NOMO-1 treated with DMSO at 0.1 percent for 48 hours (cell line): Measurements from ENCODE around the gene MARF1.
A peak's percentile ranks its signal among the peaks of the same experiment; 100 is the strongest.
"Not testable (repeated sequence)": the region's sequence is repeated elsewhere in the genome, so short reads cannot be mapped to it uniquely, and the experiment has no call there.

Experiments
- DNase-seq: peaks from one replicate; lab custom pipeline; 2025; ENCODE audit not compliant: unreplicated experiment; lab: John Stamatoyannopoulos, UW

The MARF1 gene

DNA sequence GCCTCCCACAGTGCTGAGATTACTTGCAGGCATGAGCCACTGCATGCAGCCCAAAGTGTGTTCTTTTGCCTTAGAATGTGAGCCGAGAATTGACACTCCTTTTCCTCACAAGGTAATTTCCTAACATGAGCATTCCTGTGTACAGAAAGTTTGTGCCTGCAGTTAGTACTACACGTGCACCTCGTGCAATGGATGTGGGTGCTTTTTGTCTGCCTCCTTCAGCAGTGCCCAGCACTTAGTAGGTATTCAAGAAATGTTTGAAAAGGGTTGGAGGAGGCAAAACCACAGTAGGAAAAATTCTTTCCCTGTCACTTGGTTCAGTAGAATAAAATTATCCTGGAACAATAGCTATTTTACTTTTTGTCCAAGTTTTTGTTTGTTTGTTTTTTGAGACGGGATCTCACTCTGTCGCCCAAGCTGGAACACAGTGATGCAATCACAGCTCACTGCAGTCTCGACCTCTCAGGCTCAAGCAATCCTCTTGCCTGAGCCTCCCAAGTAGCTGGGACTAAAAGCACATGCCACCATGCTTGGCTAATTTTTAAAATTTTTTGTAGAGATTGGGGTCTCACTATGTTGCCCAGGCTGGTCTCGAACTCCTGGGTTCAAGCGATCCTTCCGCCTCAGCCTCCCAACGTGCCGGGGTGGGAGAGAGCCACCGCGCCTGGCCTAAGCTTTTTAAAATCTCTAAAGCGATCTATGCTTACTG is 9.5 kb upstream of the MARF1 start:
- no peak for DNase-seq

DNA sequence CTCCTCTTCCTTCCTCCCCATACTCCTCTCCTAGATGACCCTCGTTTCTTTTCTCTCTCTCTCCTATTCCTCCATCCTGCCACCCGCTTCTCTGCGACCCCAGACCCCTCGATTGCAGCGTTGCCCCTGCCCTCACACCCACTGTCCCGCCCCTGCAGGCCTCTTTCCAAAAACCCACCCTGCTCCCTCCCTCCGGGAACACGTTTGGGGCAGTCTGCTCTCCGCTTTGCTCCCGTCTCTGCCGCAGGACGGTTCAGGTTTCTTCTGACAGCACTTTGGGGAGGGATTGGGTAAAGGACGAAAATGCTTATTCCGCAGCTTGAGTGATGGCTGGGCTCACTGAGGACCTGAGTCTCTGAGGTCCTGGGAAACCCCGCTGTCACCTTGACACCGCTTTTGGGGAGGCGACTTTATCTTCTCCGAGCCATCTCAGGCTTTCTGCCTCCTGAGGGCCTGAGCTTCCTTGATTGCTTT is 7.8 kb upstream of the MARF1 start:
- peak; percentile 13 for DNase-seq

DNA sequence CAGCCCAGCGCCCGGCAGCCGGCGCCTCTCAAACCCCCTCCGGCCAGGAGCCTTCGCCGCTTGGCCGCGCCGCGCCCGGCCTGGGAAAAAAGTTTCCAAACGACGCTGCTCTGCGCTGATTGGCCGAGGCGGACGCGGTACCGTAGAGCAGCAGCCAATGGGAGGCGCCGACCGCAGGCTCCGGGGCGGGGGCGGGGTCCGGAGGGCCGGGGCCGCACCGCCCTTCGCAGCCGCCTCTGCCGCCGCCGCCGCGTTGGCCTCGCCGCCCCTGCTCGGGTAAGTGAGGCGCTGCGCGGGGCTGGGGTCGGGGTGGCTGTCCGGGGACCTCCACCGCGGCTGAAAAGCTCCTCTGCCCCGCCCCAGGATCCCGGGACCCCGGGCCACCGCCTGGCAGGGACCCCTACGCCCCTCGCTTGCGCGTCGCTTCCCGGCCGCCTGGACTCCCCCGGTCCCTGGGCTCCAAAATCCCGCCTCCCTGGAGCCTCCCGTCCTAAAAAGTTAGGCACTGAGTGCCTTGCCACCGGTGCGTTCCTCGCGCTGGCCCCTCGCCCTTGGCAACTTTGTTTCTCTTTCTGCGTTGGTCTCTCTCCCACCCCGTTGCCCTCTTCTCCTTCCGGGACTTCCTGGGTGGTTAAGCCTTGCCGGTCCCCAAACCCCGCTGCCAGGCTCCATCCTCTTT is 7.2 kb upstream of the MARF1 start, which contains the start of gene NDE1:
Gene NDE1, plus strand, starts transcription at position 227 of the 679 bp plus-strand sequence. CDS start 14,534 bp downstream, outside the sequence.
- DNase-seq: peak; percentile 83

DNA sequence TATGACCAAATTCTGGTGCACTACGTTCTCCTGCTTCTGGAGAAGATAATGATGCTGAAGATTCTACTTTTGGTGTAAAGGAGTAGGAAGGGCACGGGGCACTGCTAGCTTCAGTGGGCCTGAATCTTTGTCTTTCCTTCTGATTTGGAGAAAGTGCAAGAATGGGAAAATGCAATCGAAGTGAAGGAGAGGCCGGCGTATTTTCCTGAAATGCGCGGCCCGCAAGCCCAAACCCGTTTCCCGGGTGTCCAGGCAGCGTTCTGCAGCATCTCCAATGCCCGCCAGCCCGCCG is 6.7 kb upstream of the MARF1 start:
- DNase-seq: no peak

DNA sequence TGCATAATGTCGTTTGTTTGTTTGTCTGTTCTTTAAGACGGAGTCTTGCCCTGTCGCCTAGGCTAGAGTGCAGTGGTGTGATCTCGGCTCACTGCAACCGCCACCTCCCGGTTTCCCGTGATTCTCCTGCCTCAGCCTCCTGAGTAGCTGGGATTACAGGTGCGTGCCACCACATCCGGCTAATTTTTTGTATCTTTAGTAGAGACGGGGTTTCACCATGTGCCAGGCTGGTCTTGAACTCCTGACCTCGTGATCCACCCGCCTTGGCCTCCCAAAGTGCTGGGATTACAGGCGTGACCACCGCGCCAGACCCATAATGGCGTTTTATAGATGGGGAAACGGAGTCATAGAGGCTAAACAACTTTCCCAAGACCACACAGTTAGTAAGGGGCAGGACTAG is 6.4 kb upstream of the MARF1 start:
- DNase-seq: not testable (repeated sequence)

DNA sequence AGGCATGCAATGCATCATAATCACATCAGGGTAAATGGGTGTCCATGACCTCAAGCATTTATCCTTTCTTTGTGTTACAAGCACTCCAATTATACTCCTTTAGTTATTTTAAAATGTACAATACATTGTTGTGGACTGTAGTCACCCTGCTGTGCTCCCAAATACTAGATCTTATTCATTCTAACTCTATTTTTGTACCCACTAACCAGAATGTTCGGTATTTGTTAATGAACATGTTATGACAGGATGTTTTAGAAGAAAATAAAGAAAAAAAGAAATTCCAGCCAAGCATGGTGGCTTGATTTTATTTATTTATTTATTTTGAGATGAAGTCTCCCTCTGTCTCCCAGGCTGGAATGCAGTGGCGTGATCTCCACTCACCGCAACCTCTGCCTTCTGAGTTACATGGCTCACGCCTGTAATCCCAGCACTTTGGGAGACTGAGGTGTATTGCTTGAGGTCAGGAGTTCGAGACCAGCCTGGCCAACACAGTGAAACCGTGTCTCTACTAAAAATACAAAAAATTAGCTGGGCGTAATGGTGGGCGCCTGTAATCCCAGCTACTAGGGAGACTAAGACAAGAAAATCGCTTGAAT is 5.3 kb upstream of the MARF1 start:
- no peak for DNase-seq

DNA sequence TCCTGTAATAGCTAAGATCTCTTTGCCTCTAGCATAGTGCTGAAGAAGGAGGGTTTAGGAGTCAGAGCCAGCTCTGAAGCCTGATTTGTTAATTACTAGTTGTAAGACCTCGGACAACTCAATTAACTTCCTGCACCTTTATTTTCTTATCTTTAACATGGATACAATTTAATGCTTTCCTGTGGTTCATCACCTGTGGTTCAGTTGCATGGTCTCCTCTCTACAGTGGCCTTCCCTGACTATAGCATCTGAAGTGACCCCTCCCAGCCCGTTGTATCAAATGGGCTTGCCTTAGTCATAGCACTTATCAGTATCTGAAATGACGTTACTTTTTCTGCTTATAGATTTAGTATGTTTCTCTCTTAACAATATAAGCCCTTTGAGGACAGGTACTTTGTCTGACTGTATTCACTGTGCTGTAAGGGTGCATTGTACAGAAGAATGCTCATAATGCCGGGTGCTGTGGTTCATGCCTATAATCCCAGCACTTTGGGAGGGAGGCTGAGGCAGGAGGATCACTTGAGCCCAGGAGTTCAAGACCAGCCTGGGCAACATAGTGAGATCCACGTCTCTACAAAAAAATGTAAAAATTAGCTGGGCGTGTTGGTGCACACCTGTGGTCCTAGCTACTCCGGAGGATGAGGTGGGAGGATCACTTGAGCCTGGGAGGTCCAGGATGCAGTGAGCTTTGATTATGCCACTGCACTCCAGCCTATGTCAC is 4.5 kb upstream of the MARF1 start:
- DNase-seq: no peak

DNA sequence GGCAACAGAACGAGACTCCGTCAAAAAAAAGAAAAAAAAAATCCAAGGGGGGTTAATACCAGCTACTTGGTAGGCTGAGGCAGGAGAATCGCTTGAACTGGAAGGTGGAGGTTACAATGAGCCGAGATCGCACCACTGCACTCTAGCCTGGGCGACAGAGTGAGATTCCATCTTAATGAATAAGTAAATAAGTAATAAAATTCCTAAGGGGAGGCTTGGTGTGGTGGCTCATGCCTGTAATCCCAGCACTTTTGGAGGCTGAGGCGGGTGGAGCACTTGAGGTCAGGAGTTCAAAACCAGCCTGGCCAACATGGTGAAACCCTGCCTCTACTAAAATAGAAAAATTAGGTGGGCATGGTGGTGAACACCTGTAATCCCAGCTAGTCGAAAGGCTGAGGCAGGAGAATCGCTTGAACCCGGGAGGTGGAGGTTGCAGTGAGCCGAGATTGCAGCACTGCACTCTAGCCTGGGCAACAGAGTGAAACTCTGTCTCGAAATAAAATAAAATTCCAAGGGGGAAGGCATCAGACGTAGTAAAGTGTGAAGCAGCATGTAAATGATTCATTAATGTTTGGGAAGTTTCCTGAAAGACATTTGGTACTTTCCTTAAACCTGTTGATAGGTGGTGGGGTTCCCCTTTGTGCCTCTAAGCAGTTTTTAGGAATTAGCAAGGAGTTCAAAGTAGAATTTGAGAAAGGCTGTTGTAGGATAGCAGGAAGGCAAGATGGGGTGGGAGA is 3.8 kb upstream of the MARF1 start:
- DNase-seq: not testable (repeated sequence)

DNA sequence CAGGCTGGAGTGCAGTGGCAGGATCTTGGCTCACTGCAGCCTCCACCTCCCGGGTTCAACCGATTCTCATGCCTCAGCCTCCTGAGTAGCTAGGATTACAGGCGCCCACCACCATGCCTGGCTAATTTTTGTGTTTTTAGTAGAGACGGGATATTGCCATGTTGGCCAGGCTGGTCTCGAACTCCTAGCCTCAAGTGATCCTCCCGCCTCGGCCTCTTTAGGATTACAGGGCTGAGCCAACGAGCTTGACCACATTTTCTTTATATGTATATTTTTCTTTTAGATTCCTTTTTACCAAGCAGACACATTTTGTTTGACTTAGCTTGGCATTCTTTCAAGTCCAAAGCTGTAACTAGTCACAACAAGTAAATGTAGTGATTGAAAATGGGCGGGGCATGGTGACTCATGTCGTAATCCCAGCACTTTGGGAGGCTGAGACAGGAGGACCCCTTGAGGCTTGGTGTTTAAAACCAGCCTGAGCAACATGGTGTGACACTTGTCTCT is 2.1 kb upstream of the MARF1 start:
- DNase-seq: not testable (repeated sequence)

DNA sequence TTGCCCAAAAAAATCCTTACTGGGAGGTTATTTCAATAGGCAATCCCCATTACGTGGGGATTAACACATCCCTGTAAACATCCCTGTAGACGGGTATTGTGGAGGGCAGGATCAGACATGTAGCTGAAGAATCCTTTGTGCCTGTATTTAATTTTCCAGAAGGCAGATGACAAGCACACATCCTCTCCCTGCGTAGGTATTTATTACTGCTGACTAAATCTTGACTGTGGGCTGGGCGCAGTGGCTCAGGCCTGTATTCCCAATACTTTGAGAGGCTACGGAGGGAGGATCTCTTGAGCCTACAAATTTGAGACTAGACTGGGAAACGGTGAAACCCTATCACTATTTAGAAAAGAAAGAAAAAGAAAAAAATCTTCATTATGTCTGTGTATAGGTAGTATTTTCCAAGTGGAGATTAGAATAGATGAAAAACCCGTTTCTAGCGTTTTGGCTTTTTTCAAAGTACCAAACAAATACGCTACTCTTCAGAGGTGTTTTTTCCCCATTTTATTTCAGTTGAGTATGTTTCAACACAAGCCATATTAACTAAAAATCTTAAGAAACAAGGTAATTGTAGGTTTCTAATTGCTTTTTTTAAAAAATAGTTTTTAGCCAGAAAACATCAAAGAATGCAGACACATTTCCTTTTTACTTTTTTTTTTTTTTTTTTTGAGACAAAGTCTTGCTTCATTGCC is 1.5 kb upstream of the MARF1 start:
- no peak for DNase-seq

DNA sequence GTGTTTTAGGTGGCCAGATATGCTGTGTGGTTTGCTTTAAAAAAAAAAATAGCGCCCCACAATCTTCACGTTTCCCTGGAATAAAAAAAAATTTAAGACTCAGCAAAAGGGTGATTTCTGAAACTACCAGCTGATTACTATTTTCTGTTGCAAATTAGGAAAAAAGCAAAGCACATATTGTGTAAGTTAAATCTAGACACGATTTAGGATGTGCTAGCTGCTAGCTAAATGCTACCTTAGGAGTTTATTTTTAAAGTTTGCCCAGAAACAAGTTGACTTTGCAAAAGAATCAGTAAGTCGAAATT is 944 bp upstream of the MARF1 start:
- DNase-seq: no peak

DNA sequence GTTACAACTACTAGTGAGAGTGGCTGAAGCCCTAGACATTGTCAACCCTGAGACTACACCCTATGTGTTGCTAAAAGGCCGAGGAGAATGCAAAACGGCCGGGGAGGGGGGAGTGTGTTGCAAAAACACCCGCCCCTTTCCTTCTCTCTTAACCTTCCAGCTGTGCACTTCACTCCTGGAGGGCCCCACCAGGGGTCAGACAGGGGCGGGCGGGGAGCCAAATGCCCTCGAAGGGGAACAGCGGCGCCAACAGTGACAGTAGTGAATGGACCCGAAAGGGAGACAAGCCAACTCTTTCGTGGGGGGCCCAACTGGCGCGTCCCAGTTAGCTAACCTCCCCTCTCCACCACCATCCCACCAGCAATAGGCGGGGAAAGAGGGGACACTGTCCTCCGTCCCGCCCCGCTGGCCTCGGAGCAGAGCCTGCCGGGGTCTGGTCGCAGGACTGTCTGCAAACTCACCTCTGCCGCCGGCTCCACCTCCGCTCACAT is 352 bp downstream of the MARF1 start:
- DNase-seq: peak; percentile 91

DNA sequence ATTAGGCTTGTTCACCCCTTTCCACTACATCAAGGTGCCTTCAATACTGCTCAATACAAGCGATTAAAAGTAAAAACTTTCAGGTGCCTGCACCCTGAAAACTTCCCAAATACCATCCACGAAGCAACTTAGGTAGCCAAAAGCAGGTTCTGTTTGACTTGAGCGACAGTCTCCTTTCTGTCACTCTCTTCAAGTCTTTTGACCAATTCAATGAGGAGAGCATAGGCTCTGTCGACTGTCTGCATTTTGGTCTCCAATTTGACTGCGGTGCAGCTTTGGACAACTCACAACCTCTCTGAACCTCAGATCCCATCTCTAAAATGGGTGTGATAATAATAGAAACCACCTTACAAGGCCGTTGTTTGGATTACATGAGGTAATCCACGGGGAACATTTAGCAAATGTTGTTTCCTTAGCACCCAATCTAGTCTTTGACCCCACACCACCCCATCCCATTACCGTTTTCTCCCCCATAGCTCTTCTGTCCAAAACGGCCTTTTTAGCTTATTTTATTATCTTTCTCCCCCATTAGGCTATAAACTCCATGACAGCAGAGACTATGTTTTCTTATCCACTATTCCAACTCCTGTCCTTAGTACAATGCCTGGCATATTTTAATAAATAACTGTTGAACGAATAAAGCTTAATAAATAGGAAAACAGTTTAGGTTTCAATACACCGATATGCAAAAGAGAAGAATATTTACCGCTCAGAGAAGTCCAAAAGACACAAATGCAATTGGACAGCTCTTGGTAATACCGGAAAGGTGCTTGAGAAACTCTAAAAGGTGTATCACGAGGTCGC is 999 bp downstream of the MARF1 start:
- DNase-seq: no peak

DNA sequence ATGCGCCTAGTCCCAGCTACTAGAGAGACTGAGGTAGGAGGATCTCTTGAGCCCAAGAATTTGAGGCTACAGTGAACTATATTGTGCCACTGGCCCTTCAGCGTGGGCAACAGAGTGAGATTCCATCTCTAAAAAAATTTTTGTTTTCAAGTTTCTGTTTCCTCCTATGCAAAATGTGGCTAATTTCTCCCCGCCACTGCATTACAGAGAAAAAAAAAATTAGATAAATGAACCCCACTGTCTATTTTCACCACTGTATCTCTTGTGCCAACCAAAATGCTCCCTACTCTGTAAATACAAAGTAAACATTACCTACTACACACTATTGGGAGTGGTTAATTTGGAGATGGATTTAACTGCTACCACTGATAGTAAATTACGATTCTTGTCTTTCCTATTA is 2.0 kb downstream of the MARF1 start:
- no peak for DNase-seq

DNA sequence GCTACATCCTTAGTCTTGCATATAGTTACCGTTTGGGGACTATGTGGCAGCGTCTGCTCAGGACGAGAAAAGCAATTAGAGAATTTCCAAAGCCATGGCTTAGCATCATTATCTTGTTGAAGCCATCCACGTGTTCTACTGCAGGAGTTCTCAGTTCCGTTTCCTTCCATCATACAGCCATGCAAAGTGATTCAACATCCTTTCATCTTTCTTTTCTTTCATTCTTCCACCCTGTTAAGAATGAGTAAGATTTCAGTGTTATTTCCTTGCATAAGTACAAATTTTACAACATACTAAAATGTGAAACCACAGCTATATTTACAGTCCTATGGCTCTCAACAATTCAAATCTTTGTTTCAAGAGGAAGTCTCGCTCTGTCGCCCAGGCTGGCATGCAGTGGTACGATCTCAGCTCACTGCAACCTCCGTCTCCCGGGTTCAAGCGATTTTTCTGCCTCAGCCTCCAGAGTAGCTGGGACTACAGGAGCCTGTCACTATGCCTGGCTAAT is 3.8 kb downstream of the MARF1 start:
- peak; percentile 39 for DNase-seq

DNA sequence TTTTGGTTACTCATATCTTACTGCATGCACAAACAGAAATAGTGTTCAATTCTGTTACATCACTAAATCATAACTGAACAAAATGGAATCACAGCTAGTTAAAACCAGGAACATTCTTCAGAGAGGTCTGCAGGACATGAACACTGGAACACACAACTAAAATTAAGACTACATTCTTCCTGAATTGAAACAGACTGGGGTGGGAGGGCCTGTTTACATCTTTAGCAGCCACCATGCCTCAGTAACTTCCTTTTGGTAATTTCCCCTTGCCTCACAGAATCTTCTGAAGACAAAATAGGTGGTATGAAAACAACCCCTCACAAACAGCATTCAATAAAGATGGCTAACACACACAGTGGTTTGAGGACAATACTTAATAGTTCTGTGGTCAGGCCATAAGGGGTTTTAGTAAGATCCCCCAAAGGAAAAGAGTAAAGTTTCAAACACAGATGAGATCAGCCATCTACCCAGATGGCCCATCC is 6.5 kb downstream of the MARF1 start:
- no peak for DNase-seq

DNA sequence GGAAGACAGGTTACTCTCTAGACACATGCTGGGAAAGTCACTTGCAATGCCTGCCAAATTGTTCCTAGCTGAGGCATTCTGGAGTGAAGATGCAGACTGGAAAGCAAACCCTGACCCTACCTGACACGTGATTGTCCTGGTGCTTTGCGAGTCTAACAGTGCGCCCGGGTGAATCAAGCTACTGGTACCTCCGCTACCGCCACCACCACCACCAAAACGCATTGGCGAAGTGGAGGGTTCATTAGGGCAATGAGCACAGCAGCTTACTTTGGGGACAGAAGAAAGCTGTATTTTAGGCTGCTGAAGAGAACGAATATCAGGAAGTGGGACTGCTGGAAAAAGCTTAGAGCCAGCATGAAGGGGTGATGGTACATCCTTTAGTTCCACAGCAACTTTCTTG is 7.0 kb downstream of the MARF1 start:
- DNase-seq: no peak

DNA sequence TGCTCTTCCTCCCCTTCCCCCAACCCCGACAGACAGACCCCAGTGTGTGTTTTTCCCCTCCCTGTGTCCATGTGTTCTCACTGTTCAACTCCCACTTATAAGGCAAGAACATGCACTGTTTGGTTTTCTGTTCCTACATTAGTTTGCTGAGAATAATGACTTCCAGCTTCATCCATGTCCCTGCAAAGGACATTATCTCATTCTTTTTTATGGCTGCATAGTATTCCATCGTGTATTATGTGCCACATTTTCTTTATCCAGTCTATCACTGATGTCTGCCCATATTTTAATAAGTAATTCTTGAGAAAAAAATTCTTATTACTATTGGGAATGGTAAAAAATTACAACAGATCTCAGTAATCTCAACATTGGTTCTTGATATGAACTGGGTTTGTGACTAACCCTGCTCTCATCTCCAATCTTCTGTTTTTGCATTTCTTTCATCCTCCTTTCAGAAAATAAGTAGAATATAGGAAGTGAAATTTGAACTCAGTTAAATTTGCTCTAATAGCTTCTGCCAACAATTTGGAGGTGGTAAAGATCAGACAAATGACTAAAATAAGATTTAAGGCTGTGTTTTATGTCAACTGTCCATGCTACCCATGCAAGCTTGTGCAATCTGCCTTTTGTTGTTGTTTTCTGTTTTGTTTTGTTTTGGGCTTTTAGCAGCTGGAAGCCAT is 11.1 kb downstream of the MARF1 start:
- no peak for DNase-seq

DNA sequence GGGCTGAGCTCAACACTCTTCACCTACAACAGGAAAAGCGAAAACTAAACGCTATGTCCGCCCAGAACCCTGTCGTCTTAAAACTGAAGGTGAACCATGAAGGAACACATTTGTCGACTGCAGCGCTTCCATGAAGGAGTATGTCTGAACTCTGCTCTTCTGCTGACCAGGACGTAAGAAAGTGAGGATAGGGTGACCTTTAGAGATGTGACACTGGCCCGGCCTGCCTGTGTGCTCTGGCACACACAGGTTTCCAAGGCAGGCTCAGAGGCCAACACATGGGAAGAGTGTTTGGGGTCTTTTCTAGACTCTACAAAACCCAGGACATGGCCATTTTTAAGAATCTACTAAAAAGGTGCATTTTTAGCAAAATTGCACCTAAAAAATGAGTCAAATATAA is 21.1 kb downstream of the MARF1 start:
- no peak for DNase-seq
